Bronchial epithelial cell (primary cell): Measurements from ENCODE around the gene ZBTB34. TPM values are rescaled to one million over a fixed set of nuclear protein-coding genes. Genes with fewer than 3 reads are reported as not detected.

Experiments used
- DNase-seq: peaks from one replicate; pipeline ENCODE4 v3.0.0-alpha.2; 2010; ENCODE audit warnings: low read depth
- FAIRE-seq: peaks from 2 replicates; lab custom pipeline; 2011; peaks lifted over from hg19 to GRCh38; lab: Jason Lieb, UNC
- H3K27me3 ChIP-seq: 2 replicates; pipeline ENCODE4 v1.5.1; 2011; ENCODE audit warnings: low read length; ENCODE audit not compliant: control insufficient read depth, insufficient read depth
- H3K36me3 ChIP-seq: 2 replicates; pipeline ENCODE4 v1.5.1; 2011; ENCODE audit warnings: low read length; ENCODE audit not compliant: control insufficient read depth, insufficient read depth
- H3K4me3 ChIP-seq: 2 replicates; pipeline ENCODE4 v1.5.1; 2011; ENCODE audit warnings: mild to moderate bottlenecking, low read depth, low read length, control low read depth
- CTCF ChIP-seq: IDR thresholded peaks from 2 replicates; pipeline ENCODE4 v1.5.1; 2011; ENCODE audit warnings: mild to moderate bottlenecking, moderate library complexity, low read length, control low read depth, inconsistent platforms; ENCODE audit not compliant: insufficient read depth, severe bottlenecking
- total RNA-seq: library from RNA; depleted of rRNA; stranded (reverse); fragments of >200 nt; gene quantifications from 2 replicates; pipeline ENCODE4 v1.2.1, GENCODE V29; 2014

Gene ZBTB34
- total RNA-seq, 1 donor from 2014 or later: 6.6 TPM

- no peak for TF ChIP-seq CTCF
- no peak for FAIRE-seq
Observed at GRCh38 chr9:126902210-126902609, 41.8 kb downstream of the ZBTB34 start.

GRCh38 chr9:126904586-126904985 is 44.1 kb downstream of the ZBTB34 start:
- FAIRE-seq (no peak), DNase-seq (no peak)
- Histone ChIP-seq H3K36me3 (no peaks in the 10 kb centered on the region), H3K27me3 (no peaks in the 10 kb centered on the region), H3K4me3 (no peak overlapping the region)
- TF ChIP-seq CTCF: no peak

More at GRCh38 chr9:126902210-126902609, 41.8 kb downstream of the ZBTB34 start:
- Histone ChIP-seq H3K36me3 (no peaks in the 10 kb centered on the region), H3K4me3 (no peak overlapping the region), H3K27me3 (no peaks in the 10 kb centered on the region)
- no peak for DNase-seq

GRCh38 chr9:126906091-126906490 is 45.7 kb downstream of the ZBTB34 start:
- Histone ChIP-seq H3K27me3 (no peaks in the 10 kb centered on the region), H3K36me3 (no peaks in the 10 kb centered on the region), H3K4me3 (no peak overlapping the region)
- FAIRE-seq: no peak
- no peak for TF ChIP-seq CTCF
- DNase-seq: no peak

GRCh38 chr9:126907058-126907457 is 46.6 kb downstream of the ZBTB34 start:
- Histone ChIP-seq H3K27me3 (no peaks in the 10 kb centered on the region), H3K4me3 (no peak overlapping the region), H3K36me3 (no peaks in the 10 kb centered on the region)
- no peak for FAIRE-seq
- DNase-seq: no peak
- TF ChIP-seq CTCF: no peak

- FAIRE-seq: no peak
- no peak for TF ChIP-seq CTCF
Observed at GRCh38 chr9:126914458-126915280, 54.2 kb downstream of the ZBTB34 start, which contains the start of gene RALGPS1. RALGPS1 (plus strand) TSS chr9:126914782; CDS start chr9:126962290, 47,508 bp downstream.

More at GRCh38 chr9:126914458-126915280, 54.2 kb downstream of the ZBTB34 start, which contains the start of gene RALGPS1:
- Histone ChIP-seq H3K27me3 (no peaks in the 10 kb centered on the region), H3K4me3 (peak within 1 kb of the TSS; percentile 36), H3K36me3 (no peaks in the 10 kb centered on the region)
- peak; percentile 82 for DNase-seq
